Measurements from ENCODE around the gene CDH13. TPM values are rescaled to one million over a fixed set of nuclear protein-coding genes. Genes with fewer than 3 reads are reported as not detected.
A peak's percentile ranks its signal among the peaks of the same experiment; 100 is the strongest.

CDH13 gene
- total and polyA plus RNA-seq, 8 donors: 0.12 to 21.4 (median 1.7) TPM; not detected in 1

DNA sequence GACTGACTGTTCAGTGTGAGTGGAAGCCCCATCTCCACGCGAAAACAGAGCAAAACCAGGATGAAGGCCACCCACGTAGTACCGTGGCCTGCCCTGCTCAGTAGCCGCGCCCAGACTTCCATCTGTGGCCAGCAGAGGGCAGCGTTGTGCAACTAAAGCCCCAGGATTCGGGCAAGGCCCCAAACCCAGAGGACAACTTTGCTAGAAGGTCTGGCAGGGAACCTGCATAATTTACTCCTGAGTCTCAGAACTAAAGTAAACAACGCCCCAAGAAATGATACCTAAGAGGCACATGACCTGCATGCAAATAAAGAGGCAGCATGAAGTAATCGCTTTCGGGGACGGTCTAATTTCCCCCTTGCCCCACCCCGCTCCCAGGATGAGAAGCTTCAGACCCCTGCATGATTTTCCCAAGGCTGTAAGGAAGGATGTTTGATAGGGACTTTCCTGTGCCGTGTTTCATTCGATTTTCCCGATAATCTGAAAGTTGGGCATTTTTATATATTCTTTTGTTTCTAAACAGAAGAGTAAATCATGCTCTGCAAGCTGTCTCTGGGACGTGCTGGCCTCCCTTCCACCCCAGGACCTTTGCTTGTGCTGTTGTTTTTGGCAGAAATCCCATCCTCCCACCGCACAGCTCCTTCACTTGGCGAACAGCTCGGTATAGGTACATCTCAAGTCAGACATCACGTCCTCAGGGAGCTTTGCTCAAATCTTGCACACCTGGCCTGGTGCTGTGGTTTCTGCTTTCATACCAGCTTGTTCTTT lies 1199.6 kb downstream of the CDH13 start:
- Histone ChIP-seq H3K4me3 (no peak overlapping the region), H3K27me3 (no peaks in the 10 kb centered on the region), H3K27ac (no peak overlapping the region), H3K9me3 (no peaks in the 10 kb centered on the region), H3K36me3 (no peaks in the 10 kb centered on the region), H3K4me1 (peaks cover 0 to 11% (median 8%) of the 10 kb centered on the region in 4 donors)
- 33 to 36% (median 34%) methylated on average over 21 of the region's 21 CpGs for WGBS, 5 donors
- TF ChIP-seq POLR2A (IDR thresholded peaks at IDR 0.05): no peak
- peak in 2 of 3 donors; percentile 7 to 71 for TF ChIP-seq POLR2AphosphoS5 (IDR thresholded peaks at IDR 0.05)
- TF ChIP-seq, protein P1, sequence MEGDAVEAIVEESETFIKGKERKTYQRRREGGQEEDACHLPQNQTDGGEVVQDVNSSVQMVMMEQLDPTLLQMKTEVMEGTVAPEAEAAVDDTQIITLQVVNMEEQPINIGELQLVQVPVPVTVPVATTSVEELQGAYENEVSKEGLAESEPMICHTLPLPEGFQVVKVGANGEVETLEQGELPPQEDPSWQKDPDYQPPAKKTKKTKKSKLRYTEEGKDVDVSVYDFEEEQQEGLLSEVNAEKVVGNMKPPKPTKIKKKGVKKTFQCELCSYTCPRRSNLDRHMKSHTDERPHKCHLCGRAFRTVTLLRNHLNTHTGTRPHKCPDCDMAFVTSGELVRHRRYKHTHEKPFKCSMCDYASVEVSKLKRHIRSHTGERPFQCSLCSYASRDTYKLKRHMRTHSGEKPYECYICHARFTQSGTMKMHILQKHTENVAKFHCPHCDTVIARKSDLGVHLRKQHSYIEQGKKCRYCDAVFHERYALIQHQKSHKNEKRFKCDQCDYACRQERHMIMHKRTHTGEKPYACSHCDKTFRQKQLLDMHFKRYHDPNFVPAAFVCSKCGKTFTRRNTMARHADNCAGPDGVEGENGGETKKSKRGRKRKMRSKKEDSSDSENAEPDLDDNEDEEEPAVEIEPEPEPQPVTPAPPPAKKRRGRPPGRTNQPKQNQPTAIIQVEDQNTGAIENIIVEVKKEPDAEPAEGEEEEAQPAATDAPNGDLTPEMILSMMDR (IDR thresholded peaks at IDR 0.05): peak in 5 of 7 experiments; percentile 88 to 94 (median 91)
- intact Hi-C loops (cut with DNase I; ENCODE audit: low total_unique reads): no loop called here
- peak; percentile 91 to 93 for DNase-seq

DNA sequence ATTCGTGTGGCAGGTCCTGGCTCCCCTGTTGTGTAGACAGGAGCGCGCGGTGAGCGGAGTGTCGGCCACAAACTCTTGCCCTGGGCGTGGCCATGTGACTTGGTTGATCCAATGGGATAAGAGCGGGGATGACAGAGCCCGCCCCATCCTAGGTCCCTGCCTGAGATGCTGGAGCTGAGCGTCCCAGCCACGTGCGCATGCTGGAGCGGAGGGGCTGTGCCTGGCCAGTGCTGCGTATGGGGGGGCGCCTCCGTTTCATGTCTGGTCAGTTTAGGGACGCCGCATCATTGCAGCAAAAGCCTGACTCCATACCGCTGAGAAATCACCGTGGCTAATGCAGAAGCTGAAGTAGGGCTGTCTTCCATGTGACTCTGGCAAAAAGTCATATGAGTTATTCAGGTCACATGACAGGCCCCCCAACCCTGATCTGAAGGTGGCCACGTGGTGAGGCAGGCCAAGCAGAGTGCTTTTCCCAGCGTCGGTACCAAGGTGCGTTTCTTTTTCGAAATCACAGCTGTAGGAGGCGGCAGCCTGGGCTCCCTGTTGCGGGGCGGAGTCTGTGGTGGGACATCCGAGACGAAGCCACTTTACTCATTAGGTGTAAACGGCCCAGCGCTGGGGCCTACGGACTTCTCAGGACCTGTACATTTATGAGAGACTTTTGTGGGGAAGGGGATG lies 1203.5 kb downstream of the CDH13 start:
- no peak overlapping the region for H3K4me3 ChIP-seq
- TF ChIP-seq POLR2AphosphoS5 (IDR thresholded peaks at IDR 0.05) (no peak), EP300 (IDR thresholded peaks at IDR 0.05) (no peak)
- no peak overlapping the region for H3K27ac ChIP-seq
- H3K36me3 ChIP-seq: no peaks in the 10 kb centered on the region
- H3K27me3 ChIP-seq: no peaks in the 10 kb centered on the region
- DNase-seq: no peak
- WGBS, 5 donors: 82 to 91% (median 88%) methylated on average over 25 to 33 of the region's 33 CpGs
- intact Hi-C loops (cut with DNase I; ENCODE audit: low total_unique reads): no loop called here
- H3K4me1 ChIP-seq: peaks cover 0 to 11% (median 8%) of the 10 kb centered on the region in 4 donors
- no peaks in the 10 kb centered on the region for H3K9me3 ChIP-seq

DNA sequence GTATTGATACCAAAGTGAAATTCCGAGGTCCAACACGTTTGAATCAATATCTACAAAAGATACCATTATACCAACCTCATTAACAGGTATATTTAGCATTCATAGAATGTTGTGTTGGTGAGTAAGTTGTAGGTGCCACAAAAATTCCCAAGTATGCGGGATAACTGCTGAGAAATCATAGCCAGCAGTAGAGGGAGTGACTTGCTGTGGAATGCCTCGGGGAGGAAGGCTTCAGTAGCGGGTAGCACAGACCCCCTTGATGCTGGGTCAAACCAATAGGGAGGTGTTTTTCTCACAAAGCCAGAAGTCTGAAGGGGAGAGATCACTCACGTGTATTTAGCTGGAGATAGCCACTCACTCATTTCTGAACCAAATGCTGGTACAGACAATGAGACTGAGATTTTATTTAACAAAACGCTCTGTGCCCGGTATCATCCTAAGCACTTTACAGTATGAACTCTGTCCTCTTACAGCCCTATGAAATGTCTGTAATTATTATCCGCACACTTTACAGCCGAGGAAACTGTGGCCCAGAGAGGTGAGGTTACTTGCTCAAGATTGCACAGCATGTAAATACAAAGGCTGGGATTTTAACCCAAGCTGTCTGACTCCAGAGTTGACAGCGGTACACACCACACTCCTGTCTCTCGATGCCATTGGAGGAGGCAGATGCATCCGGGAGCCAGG lies 1204.1 kb downstream of the CDH13 start:
- Histone ChIP-seq H3K4me1 (peaks cover 0 to 12% (median 7%) of the 10 kb centered on the region in 4 donors), H3K36me3 (no peaks in the 10 kb centered on the region), H3K9me3 (no peaks in the 10 kb centered on the region), H3K4me3 (no peak overlapping the region), H3K27me3 (no peaks in the 10 kb centered on the region), H3K27ac (no peak overlapping the region)
- TF ChIP-seq, protein P1 (IDR thresholded peaks at IDR 0.05): no peak
- WGBS, 5 donors: 68 to 76% (median 73%) methylated on average over 13 of the region's 13 CpGs
- no peak for DNase-seq
- intact Hi-C loops (cut with DNase I; ENCODE audit: low total_unique reads): no loop called here

DNA sequence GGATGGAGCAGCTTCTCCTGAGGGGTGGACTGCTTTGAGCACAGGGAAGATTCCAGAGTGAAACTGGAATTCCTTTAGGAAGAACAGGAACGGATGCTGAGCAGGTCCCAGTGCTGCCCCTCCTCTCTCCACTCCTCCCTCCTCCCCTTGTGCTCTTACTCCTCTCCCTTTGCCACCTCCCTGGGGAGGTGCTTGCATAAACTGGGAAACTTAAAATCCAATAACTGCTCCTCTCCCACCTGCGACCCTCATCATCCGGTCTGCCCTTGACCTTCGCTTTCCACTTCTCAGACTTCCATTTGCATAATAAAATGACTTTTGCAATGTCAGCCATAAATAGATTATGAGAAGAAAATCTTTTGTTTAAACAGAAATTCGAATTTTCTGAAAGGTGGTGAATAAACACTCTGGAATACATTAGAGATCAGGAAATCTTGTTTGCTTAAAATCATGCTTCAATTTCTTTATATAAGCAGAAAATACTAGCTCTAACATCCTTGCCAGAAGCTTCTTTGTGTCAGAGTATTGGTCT lies 1204.8 kb downstream of the CDH13 start:
- H3K27ac ChIP-seq: no peak overlapping the region
- H3K4me1 ChIP-seq: peaks cover 0 to 11% (median 4%) of the 10 kb centered on the region in 4 donors
- no peaks in the 10 kb centered on the region for H3K27me3 ChIP-seq
- 44 to 52% (median 50%) methylated on average over 5 of the region's 5 CpGs for WGBS, 5 donors
- intact Hi-C loops (cut with DNase I; ENCODE audit: low total_unique reads): no loop called here
- no peaks in the 10 kb centered on the region for H3K36me3 ChIP-seq
- no peak for DNase-seq
- H3K4me3 ChIP-seq: no peak overlapping the region
- H3K9me3 ChIP-seq: no peaks in the 10 kb centered on the region
- TF ChIP-seq, protein P1 (IDR thresholded peaks at IDR 0.05): no peak
- no peak for TF ChIP-seq POLR2AphosphoS5 (IDR thresholded peaks at IDR 0.05)
- no peak for TF ChIP-seq EP300 (IDR thresholded peaks at IDR 0.05)
- TF ChIP-seq POLR2A (IDR thresholded peaks at IDR 0.05): no peak
